ENCODE measurements around the gene DOCK4. TPM values are rescaled to one million over a fixed set of nuclear protein-coding genes. Genes with fewer than 3 reads are reported as not detected.

Gene DOCK4
- total and polyA plus RNA-seq, 3 donors from 2014 or later, result 5.4 to 17.1 (median 12.4) TPM

DNA sequence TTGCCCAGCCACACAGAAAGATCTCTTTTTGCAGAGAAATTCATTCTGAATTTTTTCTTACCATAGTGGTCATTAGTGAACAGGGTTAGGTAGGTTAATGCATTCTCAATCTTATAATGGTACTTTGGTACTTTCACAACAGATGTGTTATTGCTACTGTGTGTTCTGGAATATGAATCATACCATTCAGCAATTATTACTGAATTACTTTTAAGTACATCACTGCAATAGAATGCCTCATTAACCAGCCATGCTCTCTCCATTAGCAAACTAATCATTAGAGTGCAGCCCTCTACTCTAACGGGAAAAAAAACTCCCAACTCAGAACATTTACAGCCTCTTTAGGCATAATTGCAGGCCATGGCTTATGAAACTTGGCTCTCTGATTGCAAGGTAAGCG is 102.1 kb downstream of the DOCK4 start:
- Histone ChIP-seq H3K27me3 (no peaks in the 10 kb centered on the region), H3K9me3 (no peaks in the 10 kb centered on the region), H3K27ac (no peak overlapping the region), H3K4me3 (no peak overlapping the region), H3K4me1 (no peaks in the 10 kb centered on the region), H3K36me3 (ENCODE audit: low read depth, missing control alignments) (no peaks in the 10 kb centered on the region)
- WGBS, 2 donors, result 80 to 86% methylated on average over 2 of the region's 2 CpGs
- intact Hi-C loops (cut with DNase I; ENCODE audit: low total_unique reads), result no loop called here
- no peak for DNase-seq
- TF ChIP-seq, protein P1, sequence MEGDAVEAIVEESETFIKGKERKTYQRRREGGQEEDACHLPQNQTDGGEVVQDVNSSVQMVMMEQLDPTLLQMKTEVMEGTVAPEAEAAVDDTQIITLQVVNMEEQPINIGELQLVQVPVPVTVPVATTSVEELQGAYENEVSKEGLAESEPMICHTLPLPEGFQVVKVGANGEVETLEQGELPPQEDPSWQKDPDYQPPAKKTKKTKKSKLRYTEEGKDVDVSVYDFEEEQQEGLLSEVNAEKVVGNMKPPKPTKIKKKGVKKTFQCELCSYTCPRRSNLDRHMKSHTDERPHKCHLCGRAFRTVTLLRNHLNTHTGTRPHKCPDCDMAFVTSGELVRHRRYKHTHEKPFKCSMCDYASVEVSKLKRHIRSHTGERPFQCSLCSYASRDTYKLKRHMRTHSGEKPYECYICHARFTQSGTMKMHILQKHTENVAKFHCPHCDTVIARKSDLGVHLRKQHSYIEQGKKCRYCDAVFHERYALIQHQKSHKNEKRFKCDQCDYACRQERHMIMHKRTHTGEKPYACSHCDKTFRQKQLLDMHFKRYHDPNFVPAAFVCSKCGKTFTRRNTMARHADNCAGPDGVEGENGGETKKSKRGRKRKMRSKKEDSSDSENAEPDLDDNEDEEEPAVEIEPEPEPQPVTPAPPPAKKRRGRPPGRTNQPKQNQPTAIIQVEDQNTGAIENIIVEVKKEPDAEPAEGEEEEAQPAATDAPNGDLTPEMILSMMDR (IDR thresholded peaks at IDR 0.05), result no peak
- TF ChIP-seq POLR2A (IDR thresholded peaks at IDR 0.05), result no peak

DNA sequence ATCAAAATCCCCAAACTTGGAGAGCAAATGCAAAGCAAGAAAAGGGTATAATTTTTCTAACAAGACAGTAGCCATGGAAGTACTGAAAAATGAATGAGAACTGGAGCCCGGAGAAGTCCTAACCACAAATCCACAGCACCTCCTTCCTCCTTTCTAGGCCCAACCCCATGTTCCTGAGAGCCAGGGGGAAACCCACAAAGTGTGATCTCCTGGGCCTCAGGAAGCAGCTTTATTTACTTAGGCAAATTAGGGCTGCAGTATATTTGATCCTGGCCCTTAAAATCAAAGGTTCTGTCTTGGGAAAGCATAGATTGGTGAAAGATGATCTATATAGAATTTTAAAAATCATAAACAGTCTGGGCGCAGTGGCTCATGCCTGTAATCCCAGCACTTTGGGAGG is 103.0 kb downstream of the DOCK4 start:
- no peak overlapping the region for H3K27ac ChIP-seq
- no peaks in the 10 kb centered on the region for H3K9me3 ChIP-seq
- no peaks in the 10 kb centered on the region for H3K4me1 ChIP-seq
- no peak for TF ChIP-seq POLR2A (IDR thresholded peaks at IDR 0.05)
- TF ChIP-seq, protein P1 (IDR thresholded peaks at IDR 0.05), result no peak
- H3K36me3 ChIP-seq (ENCODE audit: low read depth, missing control alignments), result no peaks in the 10 kb centered on the region
- intact Hi-C loops (cut with DNase I; ENCODE audit: low total_unique reads), result no loop called here
- no peaks in the 10 kb centered on the region for H3K27me3 ChIP-seq
- no peak overlapping the region for H3K4me3 ChIP-seq
- no peak for DNase-seq
- 83 to 97% methylated on average over 2 of the region's 2 CpGs for WGBS, 2 donors

DNA sequence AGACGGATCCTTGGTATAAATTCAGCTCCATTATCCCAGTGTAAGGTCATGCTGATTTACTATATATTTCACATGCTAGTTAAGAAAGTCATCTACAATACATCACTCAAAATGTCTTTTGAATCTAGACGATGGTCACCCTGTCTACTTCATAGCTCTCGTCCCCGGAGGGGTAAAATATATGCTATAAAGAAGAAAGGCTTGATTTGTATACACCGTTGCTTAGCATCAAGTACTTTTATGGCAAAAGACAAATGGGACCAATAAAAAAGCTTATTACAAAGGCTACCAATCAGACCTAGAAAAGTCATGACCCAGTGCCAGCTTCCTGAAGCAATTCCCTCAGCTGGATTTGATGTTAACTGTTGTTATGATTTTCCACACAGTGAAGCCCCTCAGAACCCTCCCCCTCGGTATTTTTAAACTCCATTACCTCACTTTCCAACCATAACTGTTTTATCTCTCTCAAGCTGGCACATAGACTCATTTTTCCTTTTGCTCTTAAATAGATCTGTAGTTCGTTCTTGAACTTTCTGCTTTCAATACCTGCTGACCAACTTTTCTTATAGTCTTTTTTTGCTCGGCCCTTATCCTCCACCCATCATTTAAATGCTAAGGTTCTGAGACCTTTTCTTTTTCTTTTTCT is 104.9 kb downstream of the DOCK4 start:
- Histone ChIP-seq H3K4me1 (no peaks in the 10 kb centered on the region), H3K4me3 (no peak overlapping the region), H3K9me3 (no peaks in the 10 kb centered on the region), H3K27ac (no peak overlapping the region), H3K36me3 (ENCODE audit: low read depth, missing control alignments) (no peaks in the 10 kb centered on the region), H3K27me3 (no peaks in the 10 kb centered on the region)
- no peak for TF ChIP-seq POLR2A (IDR thresholded peaks at IDR 0.05)
- TF ChIP-seq, protein P1 (IDR thresholded peaks at IDR 0.05), result no peak
- 60 to 65% methylated on average over 8 of the region's 8 CpGs for WGBS, 2 donors
- no peak for DNase-seq
- intact Hi-C loops (cut with DNase I; ENCODE audit: low total_unique reads), result no loop called here

DNA sequence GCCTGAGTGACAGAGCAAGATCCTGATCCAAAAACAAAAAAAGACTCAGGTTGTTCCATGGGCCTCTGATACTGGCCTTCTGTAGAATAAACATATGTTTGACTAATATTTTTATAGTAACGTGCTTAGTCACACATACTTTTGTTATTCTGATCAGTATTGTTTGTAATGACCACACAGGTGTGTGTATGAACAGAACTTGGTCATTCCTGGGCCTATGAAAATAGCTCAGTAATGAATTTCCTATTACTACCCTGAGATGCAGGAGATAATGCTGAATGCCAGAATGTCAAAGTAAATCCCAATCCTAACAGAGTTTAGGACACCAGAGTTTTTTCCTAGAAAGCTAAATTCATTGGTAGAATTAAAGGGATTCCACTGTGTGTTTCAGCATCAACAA is 108.7 kb downstream of the DOCK4 start:
- TF ChIP-seq, protein P1 (IDR thresholded peaks at IDR 0.05), result no peak
- TF ChIP-seq POLR2A (IDR thresholded peaks at IDR 0.05), result no peak
- intact Hi-C loops (cut with DNase I; ENCODE audit: low total_unique reads), result no loop called here

DNA sequence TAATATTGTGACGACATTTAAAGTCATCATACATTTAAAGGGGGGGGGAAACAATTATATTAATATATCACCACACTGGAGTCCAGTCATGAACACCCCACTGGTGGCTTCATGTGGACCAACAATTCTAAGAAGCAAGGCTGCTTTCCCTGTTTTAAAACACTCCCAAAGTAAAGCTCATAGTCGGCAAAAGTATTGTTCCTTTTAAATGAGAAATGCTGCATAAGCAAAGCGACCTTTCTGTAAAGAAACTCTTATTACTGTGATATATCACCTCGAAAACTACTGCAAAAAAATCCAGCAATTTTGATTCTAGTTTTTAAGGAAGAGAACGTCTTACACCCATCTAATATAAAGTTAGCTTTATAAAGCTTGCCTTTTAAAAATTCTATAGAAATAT is 112.8 kb downstream of the DOCK4 start:
- DNase-seq, result no peak
- no peak overlapping the region for H3K27ac ChIP-seq
- no peak overlapping the region for H3K4me3 ChIP-seq
- H3K36me3 ChIP-seq (ENCODE audit: low read depth, missing control alignments), result no peaks in the 10 kb centered on the region
- TF ChIP-seq, protein P1 (IDR thresholded peaks at IDR 0.05), result no peak
- 88 to 93% methylated on average over 5 of the region's 5 CpGs for WGBS, 2 donors
- H3K4me1 ChIP-seq, result no peaks in the 10 kb centered on the region
- intact Hi-C loops (cut with DNase I; ENCODE audit: low total_unique reads), result no loop called here
- no peaks in the 10 kb centered on the region for H3K9me3 ChIP-seq
- no peaks in the 10 kb centered on the region for H3K27me3 ChIP-seq

More for the DNA sequence above, 108.7 kb downstream of the DOCK4 start:
- no peak overlapping the region for H3K4me3 ChIP-seq
- no peaks in the 10 kb centered on the region for H3K4me1 ChIP-seq
- WGBS, 2 donors, result 90 to 95% methylated on average over 1 of the region's 1 CpG
- H3K36me3 ChIP-seq (ENCODE audit: low read depth, missing control alignments), result no peaks in the 10 kb centered on the region
- no peak overlapping the region for H3K27ac ChIP-seq
- DNase-seq, result no peak
- no peaks in the 10 kb centered on the region for H3K9me3 ChIP-seq
- H3K27me3 ChIP-seq, result no peaks in the 10 kb centered on the region

Measured in testis (tissue), 3 donors.